Spleen (tissue), 7 donors: Measurements from ENCODE around the gene MRPS26.

Experiments
- POLR2A ChIP-seq, 3 donors: fragments of 450-650 bp; IDR thresholded peaks; one replicate each; pipeline ENCODE4 v1.5.1; 2017; ENCODE audit warnings: antibody characterized with exemption in 3 of 3, mild to moderate bottlenecking in 1 of 3
- TF ChIP-seq, protein P1 (sequence below), 11 experiments: fragments of 200-600 bp in 7 of 11; fragments of 450-650 bp in 4 of 11; sonication (generic) in 4 of 11; IDR thresholded peaks in 8 of 11; conservative IDR thresholded peaks in 3 of 11; 1 replicate in 7 of 11; 2 replicates in 4 of 11; pipeline versions ENCODE4 v1.4.0 to v1.8.0; 2016 to 2021; ENCODE audit warnings: antibody characterized with exemption in 11 of 11, inconsistent platforms in 4 of 11, mild to moderate bottlenecking in 1 of 11
- donor health status: DM: no; HTN: no; CAD: no; lungs with moderate emphysema.
- donor health status: DM: no; HTN: no; CAD: no.
- donor health status: DM: no; HTN: no; CAD: no.

DNA sequence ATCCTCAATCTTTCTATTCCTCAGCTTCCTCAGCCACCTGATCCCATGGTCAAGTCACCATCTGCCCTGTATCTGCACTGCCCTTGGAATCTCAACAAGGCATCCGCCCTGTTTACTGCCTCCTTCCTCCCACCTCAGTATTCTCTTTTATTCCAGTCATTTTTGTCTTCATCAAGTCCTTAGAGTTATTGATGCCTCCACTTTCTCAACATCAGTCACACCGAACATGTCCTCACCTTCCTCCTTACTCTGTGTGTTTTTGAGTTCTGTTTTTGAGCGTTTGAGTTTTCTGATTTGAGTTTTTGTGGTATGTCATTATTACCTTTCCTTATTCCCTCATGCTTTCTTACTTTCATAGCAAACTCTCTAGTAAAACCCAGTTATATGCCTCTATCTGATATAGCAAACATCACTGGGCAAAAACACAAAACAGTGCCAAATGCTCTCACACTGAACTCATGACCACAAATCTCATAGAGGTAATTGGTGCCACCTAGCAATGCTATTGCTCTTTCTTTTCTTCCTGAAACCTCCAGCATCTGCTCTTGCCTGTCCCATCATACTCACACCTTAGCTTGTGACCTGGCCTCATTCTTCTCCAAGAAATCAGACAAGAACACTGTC, 14.2 kb upstream of the MRPS26 start:
- TF ChIP-seq POLR2A (IDR thresholded peaks at IDR 0.05): no peak
- TF ChIP-seq, protein P1, sequence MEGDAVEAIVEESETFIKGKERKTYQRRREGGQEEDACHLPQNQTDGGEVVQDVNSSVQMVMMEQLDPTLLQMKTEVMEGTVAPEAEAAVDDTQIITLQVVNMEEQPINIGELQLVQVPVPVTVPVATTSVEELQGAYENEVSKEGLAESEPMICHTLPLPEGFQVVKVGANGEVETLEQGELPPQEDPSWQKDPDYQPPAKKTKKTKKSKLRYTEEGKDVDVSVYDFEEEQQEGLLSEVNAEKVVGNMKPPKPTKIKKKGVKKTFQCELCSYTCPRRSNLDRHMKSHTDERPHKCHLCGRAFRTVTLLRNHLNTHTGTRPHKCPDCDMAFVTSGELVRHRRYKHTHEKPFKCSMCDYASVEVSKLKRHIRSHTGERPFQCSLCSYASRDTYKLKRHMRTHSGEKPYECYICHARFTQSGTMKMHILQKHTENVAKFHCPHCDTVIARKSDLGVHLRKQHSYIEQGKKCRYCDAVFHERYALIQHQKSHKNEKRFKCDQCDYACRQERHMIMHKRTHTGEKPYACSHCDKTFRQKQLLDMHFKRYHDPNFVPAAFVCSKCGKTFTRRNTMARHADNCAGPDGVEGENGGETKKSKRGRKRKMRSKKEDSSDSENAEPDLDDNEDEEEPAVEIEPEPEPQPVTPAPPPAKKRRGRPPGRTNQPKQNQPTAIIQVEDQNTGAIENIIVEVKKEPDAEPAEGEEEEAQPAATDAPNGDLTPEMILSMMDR (IDR thresholded peaks at IDR 0.05 in 8 of 11, conservative IDR thresholded peaks at IDR 0.05 in 3 of 11): no peak
